Cardiac fibroblast (primary cell): ENCODE results near the gene CLDN18.

Experiments used
- DNase-seq, 2 donors: peaks; one replicate each; pipeline versions ENCODE4 v3.0.0 to v3.0.0-alpha.2; 2010; ENCODE audit warnings: low read depth in 2 of 2
- H3K4me3 ChIP-seq, 2 donors: replicated peaks in 1 of 2; 1 replicate in 1 of 2; 2 replicates in 1 of 2; pipeline ENCODE4 v1.5.1; 2011; ENCODE audit warnings: low read depth in 2 of 2, low read length in 2 of 2, mild to moderate bottlenecking in 2 of 2, moderate library complexity in 1 of 2
- TF ChIP-seq, protein P1 (sequence below): IDR thresholded peaks from one replicate; pipeline ENCODE4 v1.5.1; 2011; ENCODE audit warnings: low read depth, mild to moderate bottlenecking, low read length, inconsistent platforms

The CLDN18 gene

DNA sequence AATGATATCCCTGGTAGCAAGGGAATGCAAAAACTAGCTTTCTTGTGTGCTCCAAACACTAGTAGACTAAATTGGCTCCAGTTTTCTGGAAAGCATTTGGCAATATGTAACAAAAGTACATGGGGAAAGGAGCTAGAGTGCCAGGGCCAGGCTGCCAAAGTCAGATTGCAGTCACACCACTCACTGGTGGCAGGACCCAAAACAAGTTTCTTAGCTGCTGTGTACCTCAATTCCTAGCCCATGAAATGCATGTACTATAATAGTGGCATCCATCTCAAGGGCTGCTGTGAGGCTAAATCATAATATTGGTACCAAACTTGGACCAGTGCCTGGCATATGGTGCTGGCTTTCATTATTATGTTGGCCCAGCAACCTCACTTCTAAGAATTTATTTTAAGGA lies 49.3 kb downstream of the CLDN18 start:
- TF ChIP-seq, protein P1, sequence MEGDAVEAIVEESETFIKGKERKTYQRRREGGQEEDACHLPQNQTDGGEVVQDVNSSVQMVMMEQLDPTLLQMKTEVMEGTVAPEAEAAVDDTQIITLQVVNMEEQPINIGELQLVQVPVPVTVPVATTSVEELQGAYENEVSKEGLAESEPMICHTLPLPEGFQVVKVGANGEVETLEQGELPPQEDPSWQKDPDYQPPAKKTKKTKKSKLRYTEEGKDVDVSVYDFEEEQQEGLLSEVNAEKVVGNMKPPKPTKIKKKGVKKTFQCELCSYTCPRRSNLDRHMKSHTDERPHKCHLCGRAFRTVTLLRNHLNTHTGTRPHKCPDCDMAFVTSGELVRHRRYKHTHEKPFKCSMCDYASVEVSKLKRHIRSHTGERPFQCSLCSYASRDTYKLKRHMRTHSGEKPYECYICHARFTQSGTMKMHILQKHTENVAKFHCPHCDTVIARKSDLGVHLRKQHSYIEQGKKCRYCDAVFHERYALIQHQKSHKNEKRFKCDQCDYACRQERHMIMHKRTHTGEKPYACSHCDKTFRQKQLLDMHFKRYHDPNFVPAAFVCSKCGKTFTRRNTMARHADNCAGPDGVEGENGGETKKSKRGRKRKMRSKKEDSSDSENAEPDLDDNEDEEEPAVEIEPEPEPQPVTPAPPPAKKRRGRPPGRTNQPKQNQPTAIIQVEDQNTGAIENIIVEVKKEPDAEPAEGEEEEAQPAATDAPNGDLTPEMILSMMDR: no peak

DNA sequence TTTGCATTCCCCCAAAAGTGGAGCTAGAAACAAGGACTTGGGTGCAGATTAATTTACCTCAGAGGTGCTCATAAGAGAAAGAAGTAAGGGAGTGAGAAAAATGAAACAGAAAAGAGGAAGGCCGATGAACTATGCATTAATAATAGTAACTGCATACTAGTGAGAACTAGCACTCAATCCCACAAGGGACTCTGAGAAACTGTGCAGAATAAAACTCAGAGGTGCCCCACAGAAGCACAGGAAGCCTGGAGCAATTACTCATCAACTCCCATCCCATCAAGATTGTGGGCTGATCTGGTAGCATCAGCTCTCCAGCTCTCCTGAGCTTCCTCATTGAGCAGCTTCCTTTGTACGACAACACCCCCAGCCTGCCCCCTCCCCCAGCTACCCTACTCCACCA lies 50.8 kb downstream of the CLDN18 start:
- DNase-seq: no peak
- TF ChIP-seq, protein P1: no peak
- no peak overlapping the region for H3K4me3 ChIP-seq

More for the DNA sequence above, 49.3 kb downstream of the CLDN18 start:
- H3K4me3 ChIP-seq: no peak overlapping the region
- peak in 1 of 2 donors; percentile 23 for DNase-seq

DNA sequence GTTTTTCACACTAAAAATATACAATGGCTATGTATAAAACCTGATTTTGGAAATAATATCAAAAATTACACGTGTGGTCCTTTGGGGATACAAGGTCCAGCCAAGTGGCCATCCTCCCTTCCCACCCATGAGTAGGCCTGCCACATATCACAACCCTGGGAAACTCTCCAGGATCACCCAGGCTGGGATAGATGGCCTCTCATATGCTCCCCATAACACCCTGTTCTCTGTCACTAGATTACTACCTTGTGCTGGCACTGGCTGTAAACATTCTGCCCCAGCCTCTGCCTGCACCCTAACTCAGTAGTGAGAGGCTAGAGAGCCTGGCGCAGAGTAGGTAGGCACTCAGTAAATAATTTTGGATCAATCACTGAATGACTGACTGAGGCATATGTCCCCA lies 52.1 kb downstream of the CLDN18 start:
- no peak for DNase-seq
- TF ChIP-seq, protein P1: no peak
- H3K4me3 ChIP-seq: no peak overlapping the region

DNA sequence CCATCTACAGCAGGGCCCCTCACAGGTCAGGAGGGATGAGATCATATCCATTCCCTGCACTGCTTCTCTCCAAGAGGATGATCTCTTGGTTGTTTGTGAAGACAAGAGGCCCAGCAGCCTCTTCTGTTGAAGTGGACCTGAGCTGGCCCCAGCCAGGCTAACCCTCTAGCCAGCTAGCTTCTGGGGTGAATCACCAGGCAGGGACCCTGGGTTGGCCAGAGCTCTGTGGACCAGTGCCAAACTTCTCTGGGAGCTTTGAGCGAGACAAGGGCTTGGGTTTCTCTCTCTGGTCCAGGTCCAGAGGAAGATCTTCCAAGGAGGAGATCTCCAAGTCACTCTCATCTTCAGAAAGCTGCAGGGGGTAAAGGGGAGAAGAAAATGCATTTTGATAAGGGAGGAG lies 52.7 kb downstream of the CLDN18 start:
- TF ChIP-seq, protein P1: no peak
- H3K4me3 ChIP-seq: no peak overlapping the region
- DNase-seq: peak; percentile 60 to 74

DNA sequence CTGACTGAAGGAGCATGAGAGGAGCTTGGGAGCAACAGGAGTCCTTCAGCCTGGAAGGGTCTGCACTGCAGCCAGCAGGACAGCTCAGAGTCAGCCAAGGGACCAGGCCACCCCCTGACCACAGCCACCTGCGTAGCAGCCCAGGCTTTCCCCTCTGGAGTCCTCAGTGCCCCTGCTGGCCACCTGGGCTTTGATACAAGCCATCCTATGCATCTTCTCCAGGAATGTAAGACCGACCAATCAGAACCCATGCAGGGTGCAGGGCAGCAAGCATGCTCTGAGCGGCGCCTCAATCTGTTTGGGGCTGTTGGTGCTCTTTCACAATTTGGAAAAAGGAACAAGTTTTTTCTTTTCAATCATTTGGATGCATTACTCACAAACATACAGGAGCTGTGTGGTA lies 53.5 kb downstream of the CLDN18 start:
- DNase-seq: no peak
- TF ChIP-seq, protein P1: no peak
- H3K4me3 ChIP-seq: no peak overlapping the region

DNA sequence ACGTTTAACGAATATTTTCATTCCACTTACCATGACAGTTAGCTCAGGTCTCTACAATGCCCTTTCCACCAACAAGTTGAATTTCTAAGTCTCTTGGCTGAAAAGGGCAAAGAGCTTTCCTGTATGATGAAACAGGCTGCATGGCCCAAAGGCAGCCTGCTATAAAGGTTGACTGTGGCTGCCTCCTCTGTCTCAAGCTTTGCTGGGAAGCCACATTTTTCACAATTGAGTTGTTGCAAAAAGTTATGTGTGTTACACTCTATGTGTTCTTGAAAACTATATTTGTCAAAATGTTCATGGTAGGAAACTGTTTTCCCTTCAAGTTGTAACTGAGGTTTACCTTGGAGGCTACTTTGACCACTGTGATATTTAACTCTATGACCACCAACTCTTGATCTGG lies 56.0 kb downstream of the CLDN18 start:
- DNase-seq: no peak
- no peak overlapping the region for H3K4me3 ChIP-seq
- TF ChIP-seq, protein P1: no peak

DNA sequence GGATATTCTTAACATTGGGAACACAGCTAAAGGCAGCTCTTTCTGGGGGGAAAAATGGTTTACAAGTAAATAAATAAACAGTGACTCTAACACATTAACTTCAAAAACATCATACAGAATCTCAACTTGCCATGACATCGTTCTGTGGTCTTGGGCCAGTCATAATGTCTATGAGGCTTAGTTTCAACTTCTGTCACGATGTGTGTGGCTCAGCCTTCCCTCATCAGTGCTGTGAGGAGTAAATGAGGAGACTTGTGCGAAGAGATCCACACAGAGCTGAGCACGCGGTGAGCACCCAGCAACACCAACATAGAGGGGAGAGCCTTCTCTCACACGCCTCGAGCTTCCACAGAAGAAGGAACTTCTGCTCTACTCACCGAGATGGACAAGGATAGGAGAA lies 56.4 kb downstream of the CLDN18 start:
- DNase-seq: no peak
- TF ChIP-seq, protein P1: no peak

More for the DNA sequence above, 56.4 kb downstream of the CLDN18 start:
- no peak overlapping the region for H3K4me3 ChIP-seq
